Astrocyte (in vitro differentiated cells and primary cell): ENCODE measurements around the gene ADAMTS20.

Experiments
- CTCF ChIP-seq: IDR thresholded peaks from 2 replicates; pipeline ENCODE4 v1.5.1; 2011; ENCODE audit warnings: low read depth, mild to moderate bottlenecking, inconsistent platforms, low read length, moderate library complexity; ENCODE audit not compliant: insufficient read depth
- EZH2 ChIP-seq: IDR thresholded peaks from 2 replicates; pipeline ENCODE4 v1.6.1; 2012; ENCODE audit warnings: mild to moderate bottlenecking, low read length, inconsistent platforms; ENCODE audit not compliant: insufficient read depth

- TF ChIP-seq CTCF, result no peak
- no peak for TF ChIP-seq EZH2
These were observed 135.0 kb downstream of the ADAMTS20 start for GRCh38 chr12:43416981-43417380.
